Progenitor cell of endocrine pancreas (in vitro differentiated cells): ENCODE data around the gene ANKDD1A. TPM values are rescaled to one million over a fixed set of nuclear protein-coding genes. Genes with fewer than 3 reads are reported as not detected.
A peak's percentile ranks its signal among the peaks of the same experiment; 100 is the strongest.

ENCODE experiments used
- DNase-seq: peaks from one replicate; pipeline ENCODE4 v3.0.0; 2021; ENCODE audit warnings: low spot score; ENCODE audit not compliant: unreplicated experiment
- H3K27ac Mint-ChIP-seq: 2 replicates; pipeline ENCODE4 v1.8.0; 2021; ENCODE audit warnings: mild to moderate bottlenecking, moderate library complexity, mixed read lengths
- H3K27me3 Mint-ChIP-seq: 2 replicates; pipeline ENCODE4 v1.8.0; 2021; ENCODE audit warnings: mixed read lengths
- H3K36me3 Mint-ChIP-seq: 2 replicates; pipeline ENCODE4 v1.8.0; 2022; ENCODE audit warnings: mixed read lengths; ENCODE audit not compliant: insufficient read depth
- H3K4me1 Mint-ChIP-seq: 2 replicates; pipeline ENCODE4 v1.8.0; 2021; ENCODE audit warnings: low read depth, mixed read lengths
- H3K4me3 Mint-ChIP-seq: 2 replicates; pipeline ENCODE4 v1.8.0; 2021; ENCODE audit warnings: low read depth, mild to moderate bottlenecking, moderate library complexity, mixed read lengths
- H3K9me3 Mint-ChIP-seq: 2 replicates; pipeline ENCODE4 v1.8.0; 2021; ENCODE audit warnings: low read depth, mixed read lengths
- total RNA-seq: library from RNA; stranded (reverse); gene quantifications from 2 replicates; pipeline ENCODE4 v1.2.1, GENCODE V29; 2021
- TF ChIP-seq, protein P1 (sequence below): fragments of 200-600 bp; sonication (generic); IDR thresholded peaks from one replicate; pipeline ENCODE4 v1.5.0; 2021; ENCODE audit warnings: antibody characterized with exemption, mild to moderate bottlenecking; ENCODE audit not compliant: unreplicated experiment

Gene ANKDD1A
- total RNA-seq, 1 donor from 2014 or later: 2.0 TPM

GRCh38 chr15:64930778-64931371 is 19.2 kb downstream of the ANKDD1A start:
- DNase-seq: no peak
- no peaks in the 10 kb centered on the region for H3K4me1 Mint-ChIP-seq
- TF ChIP-seq, protein P1, sequence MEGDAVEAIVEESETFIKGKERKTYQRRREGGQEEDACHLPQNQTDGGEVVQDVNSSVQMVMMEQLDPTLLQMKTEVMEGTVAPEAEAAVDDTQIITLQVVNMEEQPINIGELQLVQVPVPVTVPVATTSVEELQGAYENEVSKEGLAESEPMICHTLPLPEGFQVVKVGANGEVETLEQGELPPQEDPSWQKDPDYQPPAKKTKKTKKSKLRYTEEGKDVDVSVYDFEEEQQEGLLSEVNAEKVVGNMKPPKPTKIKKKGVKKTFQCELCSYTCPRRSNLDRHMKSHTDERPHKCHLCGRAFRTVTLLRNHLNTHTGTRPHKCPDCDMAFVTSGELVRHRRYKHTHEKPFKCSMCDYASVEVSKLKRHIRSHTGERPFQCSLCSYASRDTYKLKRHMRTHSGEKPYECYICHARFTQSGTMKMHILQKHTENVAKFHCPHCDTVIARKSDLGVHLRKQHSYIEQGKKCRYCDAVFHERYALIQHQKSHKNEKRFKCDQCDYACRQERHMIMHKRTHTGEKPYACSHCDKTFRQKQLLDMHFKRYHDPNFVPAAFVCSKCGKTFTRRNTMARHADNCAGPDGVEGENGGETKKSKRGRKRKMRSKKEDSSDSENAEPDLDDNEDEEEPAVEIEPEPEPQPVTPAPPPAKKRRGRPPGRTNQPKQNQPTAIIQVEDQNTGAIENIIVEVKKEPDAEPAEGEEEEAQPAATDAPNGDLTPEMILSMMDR: no peak
- no peak overlapping the region for H3K4me3 Mint-ChIP-seq
- H3K27ac Mint-ChIP-seq: peak overlapping the region; percentile 8
- H3K27me3 Mint-ChIP-seq: no peaks in the 10 kb centered on the region
- H3K9me3 Mint-ChIP-seq: peaks cover 3% of the 10 kb centered on the region
- no peaks in the 10 kb centered on the region for H3K36me3 Mint-ChIP-seq

GRCh38 chr15:64931381-64931780 is 19.7 kb downstream of the ANKDD1A start:
- DNase-seq: no peak
- Mint-ChIP-seq H3K27me3 (no peaks in the 10 kb centered on the region), H3K4me3 (no peak overlapping the region), H3K36me3 (no peaks in the 10 kb centered on the region), H3K9me3 (peaks cover 3% of the 10 kb centered on the region), H3K4me1 (no peaks in the 10 kb centered on the region), H3K27ac (no peak overlapping the region)
- TF ChIP-seq, protein P1: no peak

DNA sequence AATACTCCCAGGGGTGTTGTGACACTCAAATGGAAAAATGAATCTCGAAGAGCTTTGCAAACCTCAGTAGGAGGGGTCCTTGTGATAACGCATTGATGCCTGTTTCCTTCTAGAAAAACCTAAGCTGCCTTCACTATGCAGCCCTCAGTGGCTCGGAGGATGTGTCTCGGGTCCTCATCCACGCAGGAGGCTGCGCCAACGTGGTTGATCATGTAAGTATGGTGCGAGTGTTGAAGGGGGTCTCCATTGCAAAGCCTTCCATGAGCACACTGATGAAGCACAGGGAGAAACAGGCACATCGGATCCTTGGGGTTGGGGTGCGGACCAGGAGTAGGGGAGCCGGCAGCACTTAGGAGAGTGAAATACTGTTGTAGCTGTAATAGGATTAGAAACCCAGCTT is 22.3 kb downstream of the ANKDD1A start:
- Mint-ChIP-seq H3K4me1 (no peaks in the 10 kb centered on the region), H3K4me3 (no peak overlapping the region), H3K9me3 (peaks cover 3% of the 10 kb centered on the region), H3K27ac (no peak overlapping the region), H3K27me3 (no peaks in the 10 kb centered on the region), H3K36me3 (no peaks in the 10 kb centered on the region)
- TF ChIP-seq, protein P1: no peak
- DNase-seq: no peak

GRCh38 chr15:64938192-64938591 is 26.5 kb downstream of the ANKDD1A start:
- TF ChIP-seq, protein P1: no peak
- Mint-ChIP-seq H3K27ac (no peak overlapping the region), H3K27me3 (no peaks in the 10 kb centered on the region), H3K4me3 (no peak overlapping the region), H3K36me3 (no peaks in the 10 kb centered on the region), H3K9me3 (peaks cover 3% of the 10 kb centered on the region), H3K4me1 (no peaks in the 10 kb centered on the region)
- no peak for DNase-seq

DNA sequence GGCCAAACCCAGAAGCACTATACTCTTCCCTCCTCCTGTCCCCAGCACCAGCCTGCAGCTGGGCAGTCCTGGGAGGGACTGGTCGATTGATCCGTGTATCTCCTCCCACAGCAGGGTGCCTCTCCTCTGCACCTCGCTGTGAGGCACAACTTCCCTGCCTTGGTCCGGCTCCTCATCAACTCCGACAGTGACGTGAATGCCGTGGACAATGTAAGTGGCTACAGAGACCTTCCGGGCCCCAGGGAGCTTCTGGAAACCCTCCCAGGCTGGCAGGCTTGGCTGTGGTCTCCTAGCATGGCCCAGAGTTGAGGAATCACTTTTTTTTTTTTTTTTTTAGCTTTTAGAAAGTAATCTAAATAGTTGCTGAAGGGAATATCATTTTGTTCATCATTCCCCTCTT is 30.7 kb downstream of the ANKDD1A start:
- no peak for DNase-seq
- TF ChIP-seq, protein P1: no peak
- Mint-ChIP-seq H3K27me3 (no peaks in the 10 kb centered on the region), H3K4me1 (no peaks in the 10 kb centered on the region), H3K27ac (no peak overlapping the region), H3K4me3 (no peak overlapping the region), H3K36me3 (no peaks in the 10 kb centered on the region), H3K9me3 (no peaks in the 10 kb centered on the region)
